Omental fat pad (tissue), 4 donors: ENCODE measurements around the gene LCP1. TPM values are rescaled to one million over a fixed set of nuclear protein-coding genes. Genes with fewer than 3 reads are reported as not detected.

Experiments used
- ATAC-seq: fragments of 150-250 bp; one replicate; pipeline ENCODE4 v1.9.1; 2016; ENCODE audit warnings: mild to moderate bottlenecking, moderate library complexity; ENCODE audit not compliant: low FRiP score
- DNase-seq: peaks from one replicate; pipeline ENCODE4 v3.0.0-alpha.2; 2019; ENCODE audit warnings: low spot score
- total RNA-seq, 4 donors: library from RNA; depleted of rRNA; stranded (reverse); fragments of >200 nt; gene quantifications; one replicate each; pipeline ENCODE4 v1.1.0, GENCODE V29; 2016
- TF ChIP-seq, protein P1 (sequence below), 3 donors: fragments of 450-650 bp; IDR thresholded peaks; one replicate each; pipeline ENCODE4 v1.5.1; 2016 to 2017; ENCODE audit warnings: antibody characterized with exemption in 3 of 3, mild to moderate bottlenecking in 3 of 3, moderate library complexity in 2 of 3

Gene LCP1
- total RNA-seq, 4 donors from 2014 or later = 61.0 to 325 (median 142) TPM

DNA sequence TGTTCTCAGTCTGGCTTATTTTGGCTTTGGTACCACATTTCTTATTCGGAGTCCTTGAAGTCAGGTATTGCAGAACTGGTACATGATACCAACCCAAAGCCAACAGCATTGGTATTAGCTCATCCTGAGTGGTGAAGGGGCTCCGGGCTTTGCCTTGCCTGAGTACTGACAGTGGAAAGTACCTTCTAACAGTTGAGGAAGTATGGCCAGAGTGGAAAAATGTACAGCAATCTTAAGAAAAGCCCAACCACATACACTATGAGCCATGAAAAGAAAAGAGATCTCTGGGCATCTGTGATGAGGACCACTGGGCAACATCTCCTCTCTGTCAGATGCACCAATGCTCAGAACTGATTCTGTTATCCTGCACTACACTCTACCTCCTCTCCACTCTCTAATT, 8.3 kb downstream of the LCP1 start:
- no peak for DNase-seq
- no peak for ATAC-seq
- TF ChIP-seq, protein P1, sequence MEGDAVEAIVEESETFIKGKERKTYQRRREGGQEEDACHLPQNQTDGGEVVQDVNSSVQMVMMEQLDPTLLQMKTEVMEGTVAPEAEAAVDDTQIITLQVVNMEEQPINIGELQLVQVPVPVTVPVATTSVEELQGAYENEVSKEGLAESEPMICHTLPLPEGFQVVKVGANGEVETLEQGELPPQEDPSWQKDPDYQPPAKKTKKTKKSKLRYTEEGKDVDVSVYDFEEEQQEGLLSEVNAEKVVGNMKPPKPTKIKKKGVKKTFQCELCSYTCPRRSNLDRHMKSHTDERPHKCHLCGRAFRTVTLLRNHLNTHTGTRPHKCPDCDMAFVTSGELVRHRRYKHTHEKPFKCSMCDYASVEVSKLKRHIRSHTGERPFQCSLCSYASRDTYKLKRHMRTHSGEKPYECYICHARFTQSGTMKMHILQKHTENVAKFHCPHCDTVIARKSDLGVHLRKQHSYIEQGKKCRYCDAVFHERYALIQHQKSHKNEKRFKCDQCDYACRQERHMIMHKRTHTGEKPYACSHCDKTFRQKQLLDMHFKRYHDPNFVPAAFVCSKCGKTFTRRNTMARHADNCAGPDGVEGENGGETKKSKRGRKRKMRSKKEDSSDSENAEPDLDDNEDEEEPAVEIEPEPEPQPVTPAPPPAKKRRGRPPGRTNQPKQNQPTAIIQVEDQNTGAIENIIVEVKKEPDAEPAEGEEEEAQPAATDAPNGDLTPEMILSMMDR (IDR thresholded peaks at IDR 0.05) = no peak

DNA sequence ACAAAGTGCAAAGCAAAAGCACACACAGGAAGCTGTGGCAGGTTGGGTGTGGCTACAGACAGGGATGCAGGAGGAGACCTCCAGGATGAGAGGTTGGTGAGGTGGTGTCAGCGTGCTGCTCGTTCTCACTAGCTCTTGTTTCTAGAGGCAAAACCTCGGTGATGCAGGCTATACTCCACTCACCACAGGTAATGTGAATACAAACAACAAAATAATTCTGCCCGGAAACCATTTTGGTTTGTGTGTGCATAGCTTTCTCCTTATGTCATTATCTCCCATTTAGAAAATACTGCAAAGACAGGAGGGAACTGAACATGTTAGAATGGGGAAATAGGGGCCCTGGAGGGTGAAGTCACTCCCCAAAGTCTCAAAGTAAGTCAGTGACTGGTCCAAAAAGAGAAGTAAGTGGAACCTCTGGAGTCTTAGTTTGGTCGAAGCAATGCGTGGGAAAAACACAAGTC, 9.4 kb downstream of the LCP1 start:
- DNase-seq (no peak), ATAC-seq (no peak)
- TF ChIP-seq, protein P1 (IDR thresholded peaks at IDR 0.05) = no peak

DNA sequence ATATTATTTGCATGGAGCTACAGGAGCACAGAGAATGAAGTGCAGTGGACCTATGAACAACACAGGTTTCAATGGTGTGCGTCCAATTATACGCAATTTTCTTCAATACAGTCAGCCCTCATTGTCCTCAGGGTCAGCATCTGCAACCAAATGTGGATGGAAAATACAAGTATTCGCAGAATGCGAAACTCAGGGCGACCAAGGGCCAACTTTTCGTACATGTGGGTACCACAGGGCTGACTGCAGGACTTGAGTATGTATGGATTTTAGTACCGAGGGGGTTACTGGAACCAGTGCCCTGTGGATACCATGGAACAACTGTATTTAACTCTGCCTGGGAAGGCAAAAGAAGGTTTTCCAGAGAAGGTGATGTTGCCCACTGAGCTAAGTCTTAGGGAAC, 10.2 kb downstream of the LCP1 start:
- DNase-seq = no peak
- TF ChIP-seq, protein P1 (IDR thresholded peaks at IDR 0.05) = no peak
- no peak for ATAC-seq

DNA sequence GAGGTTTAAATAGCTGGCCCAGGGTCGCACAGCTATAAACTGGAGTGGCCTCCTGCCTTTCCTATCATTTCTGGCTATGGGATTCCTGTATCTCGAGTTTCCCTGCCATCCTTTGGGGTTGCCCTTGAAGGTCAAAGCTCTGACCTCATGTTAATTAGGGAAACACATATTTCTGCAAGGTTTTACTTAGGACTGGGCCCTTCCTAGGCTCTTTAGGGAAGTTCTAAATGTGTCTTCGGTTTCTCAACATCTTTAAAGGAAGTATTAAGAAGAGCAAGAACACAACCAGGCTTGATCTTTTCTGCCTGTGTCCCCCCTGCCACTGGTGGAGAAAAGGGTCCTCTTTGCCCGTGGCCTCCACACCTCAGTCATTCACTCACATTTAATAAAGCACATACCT, 10.8 kb downstream of the LCP1 start:
- TF ChIP-seq, protein P1 (IDR thresholded peaks at IDR 0.05) = no peak
- DNase-seq (no peak), ATAC-seq (no peak)

DNA sequence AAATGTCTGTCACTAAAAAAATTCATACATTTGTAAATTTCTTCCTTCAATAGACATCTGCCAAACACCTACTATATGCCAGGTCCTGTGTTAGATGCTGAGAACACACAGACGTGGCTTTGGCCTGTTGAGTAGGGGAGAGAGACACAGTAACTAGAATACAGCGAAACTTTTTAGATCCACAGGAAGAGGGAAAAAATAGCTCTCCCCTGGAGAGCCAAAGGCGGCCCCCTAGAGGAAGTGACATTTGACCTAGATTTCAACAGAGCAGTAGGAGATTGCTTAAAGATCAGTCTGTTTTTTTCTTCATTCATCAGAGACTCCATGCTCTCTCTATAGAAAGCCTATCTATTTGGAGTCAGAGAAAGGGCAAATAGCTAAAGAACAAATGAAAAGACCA, 11.3 kb downstream of the LCP1 start:
- ATAC-seq (no peak), DNase-seq (no peak)
- TF ChIP-seq, protein P1 (IDR thresholded peaks at IDR 0.05) = no peak

DNA sequence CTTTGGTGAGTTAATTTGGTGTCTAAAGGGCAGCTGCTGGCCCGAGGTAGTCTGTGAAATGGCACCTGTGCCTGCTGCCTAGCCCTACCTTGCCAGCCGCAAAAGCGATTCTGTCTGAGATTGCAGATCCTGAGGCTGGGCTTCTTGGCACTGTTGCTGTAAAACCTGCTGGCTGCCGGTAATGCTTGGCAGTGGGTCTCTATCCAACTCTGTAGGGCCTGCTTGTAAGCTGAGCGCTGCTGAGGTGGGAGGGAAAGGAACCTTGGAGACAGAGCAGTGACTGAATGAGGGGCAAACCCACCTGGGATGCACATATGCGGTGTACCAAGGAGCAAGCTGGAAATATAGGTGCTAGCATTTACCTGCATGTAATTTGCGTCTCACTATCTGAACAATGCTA, 11.7 kb downstream of the LCP1 start:
- TF ChIP-seq, protein P1 (IDR thresholded peaks at IDR 0.05) = no peak
- DNase-seq (no peak), ATAC-seq (no peak)

DNA sequence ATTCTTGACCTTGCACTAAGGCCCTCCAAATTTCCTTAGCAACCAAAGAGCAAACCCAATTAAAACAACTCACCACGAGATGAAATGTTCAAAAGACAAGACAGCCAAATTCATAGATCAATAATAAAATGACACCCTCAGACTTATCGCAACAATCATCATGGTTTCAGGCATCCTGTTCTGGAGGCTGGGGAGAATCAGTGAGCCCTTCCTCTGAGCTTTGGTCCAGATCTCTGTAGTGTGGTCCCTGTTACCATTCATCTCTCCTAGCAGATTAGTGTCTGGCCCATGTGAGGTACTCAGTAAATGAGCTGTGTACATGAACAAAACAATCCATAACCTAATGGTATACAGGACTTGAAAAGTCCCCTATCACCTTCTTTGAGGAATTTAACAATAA, 12.2 kb downstream of the LCP1 start:
- TF ChIP-seq, protein P1 (IDR thresholded peaks at IDR 0.05) = no peak
- no peak for DNase-seq
- ATAC-seq = no peak
